Stimulated activated CD8-positive, alpha-beta memory T cell treated with anti-CD3 and anti-CD28 coated beads, Interleukin-7, amount 100 ng/mL, for 4 hours (primary cell): ENCODE data around the gene CYRIA.

Experiments used
- DNase-seq, 2 donors: peaks; one replicate each; pipeline ENCODE4 v3.0.0-alpha.2; 2020; ENCODE audit warnings: low read depth in 2 of 2

Gene CYRIA

GRCh38 chr2:16650287-16651249 lies 15.1 kb downstream of the CYRIA start:
- DNase-seq, result no peak

GRCh38 chr2:16649353-16650286 lies 16.0 kb downstream of the CYRIA start:
- no peak for DNase-seq

GRCh38 chr2:16647992-16648617 lies 17.5 kb downstream of the CYRIA start:
- DNase-seq, result no peak

- DNase-seq, result no peak
These were observed 19.7 kb downstream of the CYRIA start for GRCh38 chr2:16645775-16646559.

GRCh38 chr2:16645088-16645487 lies 20.5 kb downstream of the CYRIA start:
- DNase-seq, result no peak

- no peak for DNase-seq
These were observed 21.3 kb downstream of the CYRIA start for GRCh38 chr2:16644221-16644925.

GRCh38 chr2:16643099-16643498 lies 22.5 kb downstream of the CYRIA start:
- DNase-seq, result no peak

GRCh38 chr2:16642088-16642487 lies 23.5 kb downstream of the CYRIA start:
- DNase-seq, result no peak

- no peak for DNase-seq
These were observed 24.1 kb downstream of the CYRIA start for GRCh38 chr2:16641509-16641908.

GRCh38 chr2:16640867-16641266 lies 24.8 kb downstream of the CYRIA start:
- no peak for DNase-seq

GRCh38 chr2:16640001-16640700 lies 25.5 kb downstream of the CYRIA start:
- no peak for DNase-seq

- DNase-seq, result no peak
These were observed 26.2 kb downstream of the CYRIA start for GRCh38 chr2:16639431-16639830.

GRCh38 chr2:16638946-16639345 lies 26.7 kb downstream of the CYRIA start:
- DNase-seq, result no peak

GRCh38 chr2:16637304-16637703 lies 28.3 kb downstream of the CYRIA start:
- no peak for DNase-seq

GRCh38 chr2:16635791-16636699 lies 29.6 kb downstream of the CYRIA start:
- no peak for DNase-seq

- DNase-seq, result no peak
These were observed 31.8 kb downstream of the CYRIA start for GRCh38 chr2:16633621-16634430.

GRCh38 chr2:16632598-16632997 lies 33.0 kb downstream of the CYRIA start:
- DNase-seq, result no peak

- no peak for DNase-seq
These were observed 35.2 kb downstream of the CYRIA start for GRCh38 chr2:16630463-16630862.
